Suprapubic skin (tissue), 4 donors: Measurements from ENCODE around the gene NOX3.
"Not testable (repeated sequence)": the region's sequence is repeated elsewhere in the genome, so short reads cannot be mapped to it uniquely, and the experiment has no call there.

ENCODE experiments used
- CTCF ChIP-seq, 2 donors: fragments of 200-600 bp in 1 of 2; fragments of 450-650 bp in 1 of 2; sonication (generic) in 1 of 2; IDR thresholded peaks; one replicate each; pipeline ENCODE4 v1.5.1; 2016 to 2019; ENCODE audit warnings: antibody characterized with exemption in 2 of 2, mild to moderate bottlenecking in 1 of 2, moderate library complexity in 1 of 2
- EP300 ChIP-seq: sonication (generic); formaldehyde crosslinking; IDR thresholded peaks from one replicate; pipeline ENCODE4 v1.6.1; 2017; ENCODE audit warnings: antibody characterized with exemption
- POLR2A ChIP-seq, 2 donors: fragments of 450-650 bp; IDR thresholded peaks; one replicate each; pipeline ENCODE4 v1.6.1; 2017; ENCODE audit warnings: antibody characterized with exemption in 2 of 2, mild to moderate bottlenecking in 2 of 2, moderate library complexity in 2 of 2
- POLR2AphosphoS5 ChIP-seq, 3 donors: sonication (generic); formaldehyde crosslinking; IDR thresholded peaks; one replicate each; pipeline ENCODE4 v1.6.1; 2017; ENCODE audit warnings: antibody characterized with exemption in 3 of 3

DNA sequence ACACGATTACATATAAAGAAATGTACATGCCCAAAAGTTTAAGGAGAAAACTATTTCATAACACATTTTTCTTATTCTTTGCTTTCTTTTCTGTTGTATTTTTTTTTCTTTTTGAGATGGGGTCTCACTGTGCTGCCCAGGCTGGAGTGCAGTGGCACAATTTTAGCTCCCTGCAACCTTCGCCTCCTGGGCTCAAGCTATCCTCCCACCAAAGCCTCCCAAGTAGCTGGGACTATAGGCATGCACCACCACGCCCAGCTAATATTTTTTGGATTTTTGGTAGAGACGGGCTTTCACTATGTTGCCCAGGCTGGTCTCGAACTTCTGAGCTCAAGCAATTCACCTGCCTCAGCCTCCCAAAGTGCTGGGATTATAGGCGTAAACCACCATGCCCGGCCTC lies 4.1 kb downstream of the NOX3 start:
- not testable (repeated sequence) for TF ChIP-seq CTCF (IDR thresholded peaks at IDR 0.05); POLR2A (IDR thresholded peaks at IDR 0.05); POLR2AphosphoS5 (IDR thresholded peaks at IDR 0.05); EP300
